Activated T-helper 1 cell treated with anti-CD3 and anti-CD28 coated beads, Interleukin-12 subunit alpha, Interleukin-12 subunit beta, Interleukin-2, Interleukin-4 antibody, amounts not matched to agents 30 ng/mL and 10 ng/mL and 1 ng/mL, durations not matched to agents 14 hours and 24 hours and 36 hours (primary cell): ENCODE results near the gene SLC49A4. TPM values are rescaled to one million over a fixed set of nuclear protein-coding genes. Genes with fewer than 3 reads are reported as not detected.
A peak's percentile ranks its signal among the peaks of the same experiment; 100 is the strongest.

Experiments used
- DNase-seq: peaks from one replicate; pipeline ENCODE4 v3.0.0; 2021; ENCODE audit warnings: low spot score
- H3K27ac Mint-ChIP-seq: one replicate; pipeline ENCODE4 v1.8.0; 2021; ENCODE audit warnings: mild to moderate bottlenecking, mixed read lengths
- H3K27me3 Mint-ChIP-seq: one replicate; pipeline ENCODE4 v1.8.0; 2022; ENCODE audit warnings: mild to moderate bottlenecking, moderate library complexity, mixed read lengths; ENCODE audit not compliant: insufficient read depth
- H3K36me3 Mint-ChIP-seq: one replicate; pipeline ENCODE4 v1.8.0; 2021; ENCODE audit warnings: low read depth, mixed read lengths
- H3K4me1 Mint-ChIP-seq: one replicate; pipeline ENCODE4 v1.8.0; 2021; ENCODE audit warnings: low read depth, mixed read lengths
- H3K4me3 Mint-ChIP-seq: one replicate; pipeline ENCODE4 v1.8.0; 2021; ENCODE audit warnings: mild to moderate bottlenecking, moderate library complexity, mixed read lengths
- H3K9me3 Mint-ChIP-seq: one replicate; pipeline ENCODE4 v1.8.0; 2021; ENCODE audit warnings: mixed read lengths
- intact Hi-C: fragments of 100-400 bp; cut with micrococcal nuclease; formaldehyde crosslinking; loops from one replicate; pipeline ENCODE4 v1.15.1; 2024
- total RNA-seq: library from RNA; stranded (reverse); gene quantifications from 2 replicates; pipeline ENCODE4 v1.2.3, GENCODE V29; 2022

Gene SLC49A4
- total RNA-seq, 1 donor from 2014 or later, result 1.9 TPM

GRCh38 chr3:122908251-122908650 is 113.4 kb downstream of the SLC49A4 start:
- Mint-ChIP-seq H3K27me3 (peaks cover 32% of the 10 kb centered on the region), H3K4me3 (no peak overlapping the region), H3K9me3 (no peaks in the 10 kb centered on the region), H3K4me1 (no peaks in the 10 kb centered on the region), H3K27ac (no peak overlapping the region), H3K36me3 (no peaks in the 10 kb centered on the region)
- no peak for DNase-seq
- intact Hi-C loops, result no loop called here

GRCh38 chr3:122911901-122912300 is 117.0 kb downstream of the SLC49A4 start:
- no peak overlapping the region for H3K4me3 Mint-ChIP-seq
- no peak for DNase-seq
- peaks cover 4% of the 10 kb centered on the region for H3K4me1 Mint-ChIP-seq
- H3K36me3 Mint-ChIP-seq, result no peaks in the 10 kb centered on the region
- intact Hi-C loops, result no loop called here
- no peak overlapping the region for H3K27ac Mint-ChIP-seq
- no peaks in the 10 kb centered on the region for H3K9me3 Mint-ChIP-seq
- H3K27me3 Mint-ChIP-seq, result peaks cover 30% of the 10 kb centered on the region

GRCh38 chr3:122912772-122913538 is 118.1 kb downstream of the SLC49A4 start:
- Mint-ChIP-seq H3K9me3 (no peaks in the 10 kb centered on the region), H3K27ac (no peak overlapping the region), H3K27me3 (peaks cover 25% of the 10 kb centered on the region), H3K4me1 (peaks cover 4% of the 10 kb centered on the region), H3K36me3 (no peaks in the 10 kb centered on the region), H3K4me3 (no peak overlapping the region)
- no peak for DNase-seq
- intact Hi-C loops, result no loop called here

- intact Hi-C loops, result no loop called here
- Mint-ChIP-seq H3K9me3 (no peaks in the 10 kb centered on the region), H3K36me3 (no peaks in the 10 kb centered on the region), H3K27ac (no peak overlapping the region), H3K4me3 (no peak overlapping the region), H3K4me1 (peaks cover 4% of the 10 kb centered on the region), H3K27me3 (peaks cover 23% of the 10 kb centered on the region)
- DNase-seq, result no peak
Observed at GRCh38 chr3:122913539-122914100, 118.8 kb downstream of the SLC49A4 start.

GRCh38 chr3:122915300-122916055 is 120.6 kb downstream of the SLC49A4 start:
- Mint-ChIP-seq H3K9me3 (no peaks in the 10 kb centered on the region), H3K4me1 (peaks cover 4% of the 10 kb centered on the region), H3K36me3 (no peaks in the 10 kb centered on the region), H3K4me3 (no peak overlapping the region), H3K27me3 (peaks cover 35% of the 10 kb centered on the region), H3K27ac (no peak overlapping the region)
- no peak for DNase-seq
- intact Hi-C loops, result no loop called here

- Mint-ChIP-seq H3K4me1 (peaks cover 4% of the 10 kb centered on the region), H3K27ac (no peak overlapping the region), H3K36me3 (no peaks in the 10 kb centered on the region), H3K4me3 (no peak overlapping the region), H3K9me3 (no peaks in the 10 kb centered on the region), H3K27me3 (peaks cover 41% of the 10 kb centered on the region)
- no peak for DNase-seq
- intact Hi-C loops, result no loop called here
Observed at GRCh38 chr3:122916084-122916483, 121.2 kb downstream of the SLC49A4 start.

- peaks cover 44% of the 10 kb centered on the region for H3K27me3 Mint-ChIP-seq
- H3K4me3 Mint-ChIP-seq, result no peak overlapping the region
- no peak overlapping the region for H3K27ac Mint-ChIP-seq
- peaks cover 4% of the 10 kb centered on the region for H3K4me1 Mint-ChIP-seq
- intact Hi-C loops, result no loop called here
- DNase-seq, result no peak
- H3K36me3 Mint-ChIP-seq, result no peaks in the 10 kb centered on the region
- H3K9me3 Mint-ChIP-seq, result no peaks in the 10 kb centered on the region
Observed at GRCh38 chr3:122916580-122916979, 121.7 kb downstream of the SLC49A4 start.

GRCh38 chr3:122917412-122917811 is 122.5 kb downstream of the SLC49A4 start:
- intact Hi-C loops, result no loop called here
- H3K27ac Mint-ChIP-seq, result no peak overlapping the region
- H3K36me3 Mint-ChIP-seq, result no peaks in the 10 kb centered on the region
- H3K9me3 Mint-ChIP-seq, result no peaks in the 10 kb centered on the region
- peaks cover 38% of the 10 kb centered on the region for H3K27me3 Mint-ChIP-seq
- peaks cover 4% of the 10 kb centered on the region for H3K4me1 Mint-ChIP-seq
- H3K4me3 Mint-ChIP-seq, result no peak overlapping the region
- no peak for DNase-seq

- intact Hi-C loops, result no loop called here
- H3K27ac Mint-ChIP-seq, result no peak overlapping the region
- H3K9me3 Mint-ChIP-seq, result no peaks in the 10 kb centered on the region
- peaks cover 4% of the 10 kb centered on the region for H3K4me1 Mint-ChIP-seq
- H3K4me3 Mint-ChIP-seq, result no peak overlapping the region
- peaks cover 38% of the 10 kb centered on the region for H3K27me3 Mint-ChIP-seq
- no peak for DNase-seq
- H3K36me3 Mint-ChIP-seq, result no peaks in the 10 kb centered on the region
Observed at GRCh38 chr3:122918576-122919290, 123.9 kb downstream of the SLC49A4 start.

- Mint-ChIP-seq H3K9me3 (no peaks in the 10 kb centered on the region), H3K27me3 (peaks cover 34% of the 10 kb centered on the region), H3K36me3 (no peaks in the 10 kb centered on the region), H3K4me1 (peaks cover 4% of the 10 kb centered on the region), H3K4me3 (no peak overlapping the region), H3K27ac (no peak overlapping the region)
- DNase-seq, result no peak
- intact Hi-C loops, result no loop called here
Observed at GRCh38 chr3:122919291-122919610, 124.4 kb downstream of the SLC49A4 start.

- no peak for DNase-seq
- H3K27me3 Mint-ChIP-seq, result peaks cover 31% of the 10 kb centered on the region
- H3K4me3 Mint-ChIP-seq, result no peak overlapping the region
- peaks cover 3% of the 10 kb centered on the region for H3K4me1 Mint-ChIP-seq
- no peak overlapping the region for H3K27ac Mint-ChIP-seq
- no peaks in the 10 kb centered on the region for H3K36me3 Mint-ChIP-seq
- intact Hi-C loops, result loop anchor here (10.0 kb wide), 1 partner anchor 166 kb away; no protein-coding TSS in a partner anchor
- H3K9me3 Mint-ChIP-seq, result no peaks in the 10 kb centered on the region
Observed at GRCh38 chr3:122920986-122921385, 126.1 kb downstream of the SLC49A4 start.

GRCh38 chr3:122921791-122922651 is 127.2 kb downstream of the SLC49A4 start:
- H3K27ac Mint-ChIP-seq, result no peak overlapping the region

More at GRCh38 chr3:122921791-122922651, 127.2 kb downstream of the SLC49A4 start:
- H3K27me3 Mint-ChIP-seq, result peaks cover 27% of the 10 kb centered on the region
- intact Hi-C loops, result loop anchor here (10.0 kb wide), 1 partner anchor 167 kb away; no protein-coding TSS in a partner anchor
- peak; percentile 10 for DNase-seq
- no peaks in the 10 kb centered on the region for H3K36me3 Mint-ChIP-seq
- H3K4me1 Mint-ChIP-seq, result no peaks in the 10 kb centered on the region
- no peaks in the 10 kb centered on the region for H3K9me3 Mint-ChIP-seq
- H3K4me3 Mint-ChIP-seq, result no peak overlapping the region
